Nephron progenitor cell (in vitro differentiated cells): ENCODE measurements around the gene SRD5A2.

Experiments
- DNase-seq: peaks from one replicate; pipeline ENCODE4 v3.0.0; 2021
- H3K27ac Mint-ChIP-seq: 2 replicates; pipeline ENCODE4 v1.8.0; 2021; ENCODE audit warnings: mild to moderate bottlenecking, moderate library complexity, mixed read lengths
- H3K27me3 Mint-ChIP-seq: 2 replicates; pipeline ENCODE4 v1.8.0; 2021; ENCODE audit warnings: mild to moderate bottlenecking, low read depth, mixed read lengths; ENCODE audit not compliant: poor library complexity
- H3K36me3 Mint-ChIP-seq: 2 replicates; pipeline ENCODE4 v1.8.0; 2021; ENCODE audit warnings: low read depth, mixed read lengths
- H3K4me1 Mint-ChIP-seq: 2 replicates; pipeline ENCODE4 v1.8.0; 2021; ENCODE audit warnings: mixed read lengths
- H3K4me3 Mint-ChIP-seq: 2 replicates; pipeline ENCODE4 v1.8.0; 2021; ENCODE audit warnings: mild to moderate bottlenecking, moderate library complexity, mixed read lengths
- H3K9me3 Mint-ChIP-seq: 2 replicates; pipeline ENCODE4 v1.8.0; 2021; ENCODE audit warnings: mild to moderate bottlenecking, moderate library complexity, mixed read lengths
- CTCF ChIP-seq: fragments of 200-600 bp; sonication (generic); IDR thresholded peaks from 2 replicates; pipeline ENCODE4 v1.5.0; 2021; ENCODE audit warnings: antibody characterized with exemption

The SRD5A2 gene

GRCh38 chr2:31523871-31524492, 56.8 kb downstream of the SRD5A2 start:
- DNase-seq = peak; percentile 72

GRCh38 chr2:31522786-31523185, 58.0 kb downstream of the SRD5A2 start:
- no peaks in the 10 kb centered on the region for H3K27me3 Mint-ChIP-seq
- H3K27ac Mint-ChIP-seq = no peak overlapping the region
- no peak for DNase-seq
- H3K4me1 Mint-ChIP-seq = no peaks in the 10 kb centered on the region
- H3K9me3 Mint-ChIP-seq = peaks cover 9% of the 10 kb centered on the region
- H3K36me3 Mint-ChIP-seq = no peaks in the 10 kb centered on the region
- no peak overlapping the region for H3K4me3 Mint-ChIP-seq
- no peak for TF ChIP-seq CTCF

More at GRCh38 chr2:31523871-31524492, 56.8 kb downstream of the SRD5A2 start:
- peak; percentile 82 for TF ChIP-seq CTCF
- Mint-ChIP-seq H3K27ac (no peak overlapping the region), H3K4me3 (no peak overlapping the region), H3K4me1 (no peaks in the 10 kb centered on the region), H3K9me3 (peaks cover 4% of the 10 kb centered on the region), H3K36me3 (no peaks in the 10 kb centered on the region), H3K27me3 (no peaks in the 10 kb centered on the region)

GRCh38 chr2:31517442-31518203, 63.1 kb downstream of the SRD5A2 start:
- no peak overlapping the region for H3K4me3 Mint-ChIP-seq
- H3K27me3 Mint-ChIP-seq = no peaks in the 10 kb centered on the region
- H3K9me3 Mint-ChIP-seq = peaks cover 9% of the 10 kb centered on the region
- no peaks in the 10 kb centered on the region for H3K4me1 Mint-ChIP-seq
- H3K27ac Mint-ChIP-seq = no peak overlapping the region
- no peak for DNase-seq
- H3K36me3 Mint-ChIP-seq = no peaks in the 10 kb centered on the region
- TF ChIP-seq CTCF = no peak

GRCh38 chr2:31515586-31515985, 65.2 kb downstream of the SRD5A2 start:
- Mint-ChIP-seq H3K27me3 (peaks cover 2% of the 10 kb centered on the region), H3K4me3 (no peak overlapping the region), H3K27ac (no peak overlapping the region), H3K4me1 (no peaks in the 10 kb centered on the region), H3K36me3 (no peaks in the 10 kb centered on the region), H3K9me3 (peaks cover 5% of the 10 kb centered on the region)
- DNase-seq = no peak
- no peak for TF ChIP-seq CTCF

- Mint-ChIP-seq H3K36me3 (no peaks in the 10 kb centered on the region), H3K4me3 (no peak overlapping the region), H3K4me1 (no peaks in the 10 kb centered on the region), H3K27me3 (peaks cover 2% of the 10 kb centered on the region), H3K9me3 (peaks cover under 1% of the 10 kb centered on the region), H3K27ac (peak overlapping the region; percentile 15)
- no peak for DNase-seq
- TF ChIP-seq CTCF = no peak
Measured at GRCh38 chr2:31513553-31513952, 67.2 kb downstream of the SRD5A2 start.
